Stimulated activated CD4-positive, alpha-beta T cell treated with anti-CD3 and anti-CD28 coated beads, TNF-alpha, amount 100 ng/mL, for 4 hours (primary cell): ENCODE measurements around the gene WIPF3.

Source experiments
- DNase-seq, 3 experiments: peaks; one replicate each; pipeline ENCODE4 v3.0.0-alpha.2; 2020; ENCODE audit warnings: low read depth in 3 of 3

WIPF3 gene

DNA sequence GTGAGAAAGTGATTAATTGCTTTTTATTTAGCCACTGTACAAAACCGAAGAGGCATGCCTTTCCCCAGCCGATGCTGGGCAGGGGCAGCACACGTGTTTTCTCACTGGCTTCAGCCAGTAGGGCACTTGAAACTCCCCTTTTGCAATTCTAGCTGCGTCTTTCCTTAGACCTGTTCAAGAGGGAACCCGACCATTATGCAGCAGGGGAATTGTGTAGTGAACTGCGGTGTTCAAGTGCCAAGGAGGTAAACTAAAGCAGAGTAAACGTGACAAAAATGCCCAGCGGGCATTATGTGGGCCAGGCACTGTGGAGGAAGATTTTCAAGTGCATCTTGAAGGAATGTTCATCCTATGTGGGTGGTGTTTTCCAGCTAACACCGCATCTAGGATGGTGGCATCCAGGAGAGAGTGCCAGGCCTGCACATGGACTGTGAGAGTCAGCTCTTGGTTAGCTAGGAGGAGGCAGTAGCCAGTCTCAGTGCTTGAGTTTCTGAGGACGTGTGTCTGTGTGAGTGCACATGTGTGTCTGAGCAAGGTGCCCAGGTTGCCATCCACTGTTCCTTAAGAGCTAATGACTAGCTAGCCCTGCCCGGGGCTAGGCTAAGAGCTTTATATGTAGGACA is 3.3 kb downstream of the WIPF3 start:
- DNase-seq, result no peak

DNA sequence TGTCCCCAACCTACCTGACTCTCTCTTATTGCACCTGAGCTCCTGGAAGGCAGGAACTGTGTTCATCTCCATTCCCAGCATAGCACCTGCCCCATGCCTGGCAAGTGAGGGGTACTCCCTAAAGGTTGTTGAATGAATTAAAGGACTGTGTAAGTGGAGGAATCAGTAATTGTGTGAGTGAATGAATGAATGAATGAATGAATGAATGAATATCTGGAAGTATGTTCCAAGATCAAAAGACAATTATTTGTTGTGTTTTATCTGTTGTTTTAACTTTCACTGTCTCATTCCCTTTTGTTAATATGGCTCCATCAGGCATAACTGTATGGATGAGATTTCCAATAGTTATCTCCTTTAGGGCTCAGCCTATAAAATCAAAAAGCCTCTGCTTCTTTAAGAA is 4.0 kb downstream of the WIPF3 start:
- no peak for DNase-seq

DNA sequence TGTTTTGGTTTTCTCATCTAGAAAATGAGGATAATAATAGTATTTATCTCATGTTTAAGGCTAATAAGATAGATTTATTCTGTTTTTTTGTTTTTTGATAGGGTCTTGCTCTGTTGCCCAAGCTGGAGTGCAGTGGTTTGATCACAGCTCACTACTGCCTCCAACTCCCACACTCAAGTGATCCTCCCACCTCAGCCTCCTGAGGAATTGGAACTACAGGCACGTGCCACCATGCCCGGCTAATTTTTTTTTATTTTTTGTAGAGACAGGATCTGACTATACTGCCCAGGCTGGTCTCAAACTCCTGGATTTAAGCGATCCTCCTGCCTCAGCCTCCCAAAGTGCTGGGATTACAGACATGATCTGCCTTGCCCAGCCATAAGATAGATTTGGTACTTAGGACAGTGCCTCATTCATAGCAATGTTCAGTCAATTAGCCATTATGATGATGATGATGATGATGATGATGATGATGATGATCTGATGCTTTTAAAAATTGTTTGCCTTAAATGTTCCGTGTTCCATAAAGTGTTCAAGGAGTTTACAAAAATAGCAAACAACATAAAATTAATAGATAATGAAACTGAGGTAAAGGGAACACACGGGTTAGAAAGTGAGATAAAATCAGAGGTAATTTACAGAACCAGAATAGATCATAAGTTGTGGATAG is 4.6 kb downstream of the WIPF3 start:
- DNase-seq, result no peak

DNA sequence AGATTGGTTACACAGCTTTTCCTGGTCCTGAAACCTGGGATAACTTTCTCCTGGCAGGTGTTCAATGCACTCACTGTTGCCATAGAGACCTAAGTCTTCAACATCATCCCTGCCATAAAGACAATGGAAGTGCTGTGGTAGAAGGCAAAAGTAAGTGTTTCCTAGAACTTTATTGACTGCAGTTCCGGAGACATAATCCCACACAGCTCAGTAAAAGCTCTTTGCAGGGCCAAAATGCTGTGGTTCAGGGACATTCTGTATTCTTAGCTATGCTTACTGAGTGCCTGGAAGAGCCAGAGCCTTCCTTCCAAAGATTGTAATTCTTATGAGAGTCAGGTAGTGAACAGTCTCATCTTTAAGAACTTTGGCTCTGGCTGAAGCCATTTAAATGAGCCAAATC is 5.3 kb downstream of the WIPF3 start:
- no peak for DNase-seq

DNA sequence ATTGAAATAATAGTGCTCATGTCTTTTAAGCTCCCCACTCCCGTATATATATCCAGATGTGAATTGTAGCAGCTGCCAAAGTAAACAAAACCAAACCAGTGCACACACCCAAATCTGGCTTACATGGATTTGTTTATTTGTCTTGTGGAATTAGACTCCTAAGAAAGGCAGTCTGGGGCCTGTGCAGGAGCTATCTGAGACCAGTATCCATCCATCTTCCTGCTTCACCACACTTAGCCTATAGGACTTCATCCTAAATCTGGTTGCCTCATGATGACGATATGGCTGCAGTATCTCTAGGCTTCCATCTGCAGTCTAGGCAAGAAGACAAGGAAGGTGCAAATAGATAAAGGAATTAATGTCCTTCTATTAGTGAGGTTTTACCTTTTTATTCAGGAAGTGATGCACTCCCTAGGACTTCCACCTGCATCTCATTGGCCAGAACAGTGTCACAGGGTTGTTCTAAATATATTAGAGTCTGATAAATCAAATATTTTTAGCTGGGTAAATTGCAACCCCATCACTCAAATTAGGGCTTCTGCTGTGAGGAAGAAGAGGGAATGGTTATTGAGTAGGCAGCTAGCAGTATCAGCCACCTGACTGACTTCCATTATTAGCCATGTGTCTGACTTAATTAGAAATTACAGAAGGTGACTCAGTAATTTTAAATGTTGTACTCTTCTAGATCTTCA is 6.0 kb downstream of the WIPF3 start:
- no peak for DNase-seq

DNA sequence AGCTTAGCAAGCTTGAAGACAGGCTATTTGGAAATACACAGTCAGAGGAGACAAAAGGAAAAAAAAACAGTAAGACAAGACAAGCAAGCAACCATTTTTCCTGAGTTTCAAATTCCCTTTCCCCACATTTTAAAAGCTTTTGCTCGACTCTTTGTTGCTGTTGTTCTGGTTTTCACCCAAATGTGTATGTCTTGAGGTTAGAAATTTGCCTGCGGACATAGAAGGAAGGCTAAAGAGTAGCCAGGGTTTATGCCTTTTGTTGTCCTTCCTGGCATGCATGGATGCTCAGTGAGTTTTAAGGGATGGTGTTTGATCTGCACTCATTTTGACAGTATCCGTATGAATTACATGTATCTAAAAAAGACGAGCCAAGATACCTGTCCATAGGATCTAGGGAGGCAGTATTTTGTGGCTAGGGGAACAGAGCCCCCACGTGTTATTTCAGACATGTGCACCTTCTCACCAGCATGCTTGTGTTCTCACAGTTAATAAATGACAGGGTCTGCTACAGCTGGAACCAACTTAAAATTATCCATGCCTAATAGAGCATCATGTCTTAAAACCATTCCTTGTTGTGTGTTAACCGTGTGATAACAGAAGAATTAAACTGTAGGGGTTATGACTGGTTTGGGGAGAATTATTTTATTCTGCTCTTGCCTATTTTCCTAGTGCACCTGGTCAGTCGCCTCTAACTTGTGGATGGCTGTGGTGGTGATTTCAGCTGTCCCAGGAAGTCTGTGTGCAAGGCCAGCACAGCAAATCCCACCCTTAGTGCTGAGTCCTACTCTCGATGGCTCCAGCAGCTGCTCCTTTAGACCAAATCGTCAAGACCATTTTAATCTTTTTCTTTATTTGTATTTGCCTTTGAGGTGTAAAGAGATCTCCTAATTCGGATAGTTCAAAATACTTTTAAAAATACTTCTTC is 9.1 kb downstream of the WIPF3 start:
- no peak for DNase-seq

DNA sequence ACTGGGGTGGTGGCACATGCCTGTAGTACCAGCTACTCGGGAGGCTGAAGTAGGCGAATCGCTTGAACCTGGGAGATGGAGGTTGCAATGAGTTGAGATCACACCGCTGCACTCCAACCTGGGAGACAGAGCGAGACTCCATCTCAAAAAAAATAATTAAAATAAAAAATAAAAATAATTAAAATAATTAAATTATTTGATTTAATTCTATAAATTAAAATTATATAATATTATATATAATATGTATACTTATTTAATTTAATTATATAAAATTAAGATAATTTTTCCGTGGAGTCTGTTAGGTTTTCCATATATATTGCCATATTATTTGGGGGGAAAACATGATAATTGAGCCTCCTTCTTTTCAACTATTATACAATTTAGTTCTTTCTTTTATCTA is 12.0 kb downstream of the WIPF3 start:
- no peak for DNase-seq

DNA sequence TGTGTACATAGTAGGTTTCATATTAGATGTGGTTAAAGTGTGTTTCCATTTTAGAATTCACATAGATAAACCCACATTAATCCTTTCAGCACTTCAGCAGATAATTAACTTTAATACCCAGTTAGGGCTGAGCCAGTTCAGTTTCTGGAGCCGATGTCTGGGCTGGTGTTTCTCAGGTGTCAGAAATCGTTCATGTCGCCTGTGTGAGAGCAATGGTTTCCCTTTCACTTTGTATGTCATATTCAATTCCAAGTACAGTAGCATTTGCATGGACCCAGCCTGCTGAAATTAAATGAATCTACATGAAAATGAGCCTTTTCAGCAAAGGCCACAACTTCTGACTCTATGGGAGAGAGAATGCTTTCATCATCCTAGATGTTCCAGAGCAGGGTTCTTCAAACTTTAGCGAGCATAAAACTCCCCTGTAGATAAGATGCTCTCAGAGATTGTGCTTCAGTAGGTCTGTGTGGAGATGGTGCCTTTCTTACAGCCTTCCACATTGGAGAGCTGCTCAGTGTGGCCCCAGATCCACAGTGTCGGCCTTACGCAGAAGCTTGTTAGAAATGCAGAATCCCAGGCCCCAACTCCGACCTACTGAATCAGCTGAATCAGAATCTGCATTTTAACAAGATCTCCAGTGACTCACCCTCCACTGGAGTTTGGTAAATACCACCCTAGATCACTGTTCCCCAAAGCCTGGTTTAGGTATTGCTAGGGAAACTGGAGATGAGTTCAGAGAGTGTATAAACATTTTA is 19.6 kb downstream of the WIPF3 start:
- no peak for DNase-seq

DNA sequence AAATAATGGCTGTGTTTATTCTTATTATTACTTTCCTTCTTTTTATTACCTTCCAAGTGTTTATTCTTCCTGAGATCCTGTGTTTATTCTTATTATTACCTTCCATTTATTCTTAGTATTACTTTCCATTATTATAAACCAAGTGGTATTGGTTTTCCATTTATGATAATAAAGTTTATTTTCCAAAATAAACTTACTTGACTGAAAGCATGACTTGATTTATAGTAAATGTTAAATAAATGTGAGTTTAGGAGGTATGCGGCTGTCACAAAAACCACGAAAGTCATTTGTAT is 20.2 kb downstream of the WIPF3 start:
- DNase-seq, result no peak

DNA sequence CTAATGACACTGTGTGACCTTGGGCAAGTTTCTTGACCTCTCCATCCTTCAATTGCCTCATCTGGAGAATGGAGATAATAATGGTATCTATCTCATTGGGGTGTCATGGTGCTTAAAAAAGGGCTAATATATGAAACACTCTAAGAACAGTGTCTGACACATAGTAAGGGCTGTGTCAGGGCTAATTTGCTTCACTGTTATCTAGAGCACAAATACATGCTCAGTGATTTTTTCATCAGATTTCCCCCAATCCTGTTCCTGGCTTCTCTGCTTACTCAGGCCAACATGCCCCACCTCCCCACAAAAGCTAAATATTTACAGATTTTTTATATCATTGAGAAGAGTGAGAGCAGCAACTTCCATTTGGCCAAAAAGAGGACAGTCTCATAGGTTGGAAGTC is 20.6 kb downstream of the WIPF3 start:
- DNase-seq, result no peak

DNA sequence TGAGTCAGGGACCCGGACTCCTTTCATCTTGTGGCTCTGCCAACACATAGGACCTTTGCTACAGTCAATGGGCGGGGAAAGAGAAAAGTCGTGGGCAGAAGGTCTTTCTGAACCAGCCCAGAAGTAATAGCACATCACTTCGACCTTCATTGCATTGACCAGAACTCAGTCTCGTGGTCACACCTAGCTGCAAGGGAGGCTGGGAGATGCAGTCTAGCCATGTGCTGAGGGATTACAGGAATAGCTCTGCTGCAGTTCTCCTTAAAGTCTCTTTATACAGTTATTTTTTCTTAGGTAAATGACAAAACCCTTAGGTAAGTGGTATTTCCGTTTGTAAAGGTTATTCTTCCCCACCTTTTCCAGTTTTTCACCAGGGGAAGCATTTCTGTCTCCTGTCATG is 25.4 kb downstream of the WIPF3 start:
- DNase-seq, result no peak

DNA sequence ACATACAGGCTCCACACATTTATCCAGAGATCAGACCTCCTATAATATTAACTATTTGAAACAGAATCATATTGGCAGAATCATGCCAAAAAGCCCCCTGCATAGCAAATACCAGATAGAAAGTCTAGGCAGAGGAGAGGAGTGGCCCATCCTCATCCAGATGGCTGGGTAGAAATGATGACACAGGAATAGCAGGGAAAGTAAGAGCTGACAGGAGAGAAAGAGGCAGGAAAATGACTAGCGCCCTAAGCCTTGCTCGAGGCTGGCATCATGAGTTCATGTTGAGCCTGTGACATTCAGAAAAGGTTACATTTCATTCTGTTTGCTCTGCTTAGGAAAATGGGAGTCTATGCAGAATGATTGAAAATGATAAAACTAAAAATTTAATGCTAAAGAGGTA is 27.6 kb downstream of the WIPF3 start:
- no peak for DNase-seq

DNA sequence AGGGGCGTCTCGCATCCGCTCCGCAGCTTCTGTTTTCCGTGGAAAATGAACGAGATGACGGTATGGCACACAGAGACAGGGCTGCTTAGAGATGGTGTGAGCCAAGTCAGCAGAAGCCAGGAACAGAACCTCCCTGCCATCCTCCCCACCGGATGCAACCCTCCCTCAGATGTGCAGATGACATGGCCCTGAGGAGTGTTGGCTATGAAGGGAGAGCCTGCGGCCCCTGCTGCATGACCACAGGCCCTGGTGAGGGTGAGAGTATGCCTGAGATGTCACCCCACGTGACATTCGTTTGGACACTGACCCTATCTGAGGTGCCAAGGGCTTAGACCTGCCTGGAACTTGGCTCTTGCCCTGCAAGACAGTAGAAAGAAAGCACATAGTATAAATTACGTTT is 29.4 kb downstream of the WIPF3 start:
- DNase-seq, result no peak

DNA sequence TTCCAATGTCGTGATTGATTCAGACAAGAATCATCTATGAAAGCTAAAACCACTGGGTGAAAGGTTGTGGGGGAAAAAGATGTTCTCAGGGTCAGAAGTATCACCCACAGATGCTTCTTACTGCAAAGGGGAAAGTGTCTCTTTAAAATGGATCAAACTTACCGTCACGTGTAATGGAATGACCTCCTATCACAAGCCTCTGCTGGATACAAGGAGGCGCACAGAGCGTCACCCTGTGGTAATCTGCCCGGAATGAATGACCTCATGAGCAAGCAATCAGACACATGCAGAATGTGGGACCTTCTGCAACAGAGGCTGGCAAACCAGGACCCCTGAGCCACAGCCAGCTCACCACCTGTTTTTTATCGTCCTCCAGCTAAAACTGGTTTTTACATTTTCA is 33.0 kb downstream of the WIPF3 start:
- no peak for DNase-seq

DNA sequence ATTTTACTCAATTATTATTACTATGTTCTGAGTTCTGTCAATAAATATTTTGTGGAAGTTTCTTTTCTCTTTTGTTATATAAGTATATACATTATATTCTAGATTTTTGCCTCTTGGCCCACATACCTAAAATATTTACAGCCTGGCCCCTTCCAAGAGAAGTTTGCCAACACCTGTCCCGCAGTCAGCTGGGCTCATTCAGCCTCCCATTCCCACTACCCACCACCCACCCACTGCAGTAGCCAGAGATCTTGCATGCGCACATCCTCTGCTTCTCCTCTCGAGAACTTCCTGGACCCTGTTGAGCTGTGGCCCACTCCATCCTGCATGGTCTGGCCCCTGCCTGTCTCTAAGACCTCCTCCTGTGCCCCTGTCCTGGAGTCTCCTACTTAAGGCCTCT is 33.6 kb downstream of the WIPF3 start:
- no peak for DNase-seq

DNA sequence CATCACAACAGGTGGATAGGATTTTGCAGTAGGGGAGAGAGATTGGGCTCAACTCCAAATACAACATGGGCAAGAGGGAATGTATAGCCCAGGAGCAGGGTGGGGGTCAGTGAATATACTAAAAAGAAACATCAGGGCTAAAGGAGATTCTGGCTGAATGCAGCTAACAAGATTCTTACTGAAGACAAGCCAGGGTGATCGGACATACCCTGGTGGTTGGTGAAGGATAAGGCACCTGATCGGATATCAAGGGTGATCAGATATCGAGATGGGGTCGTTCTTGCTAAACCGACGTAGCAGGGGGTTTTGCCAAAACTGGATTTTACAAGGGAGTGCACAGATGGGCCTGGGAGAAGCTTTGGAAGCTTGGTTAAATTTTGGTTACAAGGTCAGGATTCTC is 34.4 kb downstream of the WIPF3 start:
- DNase-seq, result no peak

DNA sequence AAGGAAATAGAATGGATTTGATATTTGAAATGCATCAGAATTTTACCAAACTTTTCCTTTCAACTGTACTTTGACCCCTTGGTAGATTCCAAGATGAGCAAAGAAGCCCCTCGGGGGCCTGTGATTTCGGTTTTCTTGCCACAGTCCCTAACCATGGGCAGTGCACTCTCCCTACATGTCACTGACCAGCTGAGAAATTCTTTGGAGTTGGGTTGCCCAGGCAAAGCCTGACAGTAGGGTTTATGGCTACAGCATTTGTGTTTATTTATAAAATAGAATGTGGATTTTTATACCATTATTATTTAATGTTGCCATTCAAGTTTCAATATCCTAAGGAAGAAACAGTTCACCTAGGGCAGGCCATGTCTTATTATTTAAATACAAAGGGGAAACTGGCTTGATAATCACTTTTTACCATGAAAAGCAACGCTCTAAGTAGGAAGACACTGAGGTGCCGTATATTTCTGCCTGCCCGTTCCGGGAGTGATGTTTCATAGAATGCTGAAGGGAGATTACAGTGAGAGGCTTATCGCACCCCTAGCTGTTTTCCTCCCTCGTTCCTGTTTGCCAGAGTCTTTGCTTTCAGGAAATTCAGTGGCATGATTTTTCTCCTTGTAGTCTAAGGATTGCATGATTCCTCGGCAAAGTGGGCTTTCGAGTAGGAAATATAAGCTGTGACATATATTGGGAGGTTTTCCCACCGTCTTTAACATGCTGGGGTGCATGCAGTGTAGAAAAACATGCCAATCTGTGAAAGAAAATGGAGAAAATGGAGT is 35.8 kb downstream of the WIPF3 start:
- no peak for DNase-seq

DNA sequence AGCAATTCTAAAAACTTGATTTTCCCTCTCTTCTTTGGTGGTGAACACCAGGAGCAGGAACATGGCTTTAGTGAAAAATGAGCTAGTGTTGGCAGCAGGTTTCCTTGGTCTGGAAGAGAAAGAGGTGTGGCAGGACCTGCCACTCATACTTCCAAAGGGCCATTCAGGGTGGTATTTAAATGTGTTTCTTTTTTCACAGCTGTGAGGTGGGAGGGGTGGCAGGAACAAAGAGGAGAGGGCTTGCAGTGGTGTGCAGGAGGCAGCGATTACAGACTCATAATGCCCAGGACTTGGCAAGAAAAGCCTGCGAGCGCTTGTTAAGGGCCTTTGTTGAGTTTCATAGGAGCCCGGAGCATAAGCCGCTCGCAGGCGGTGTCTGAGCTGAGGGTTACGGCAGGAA is 36.8 kb downstream of the WIPF3 start:
- DNase-seq, result no peak

DNA sequence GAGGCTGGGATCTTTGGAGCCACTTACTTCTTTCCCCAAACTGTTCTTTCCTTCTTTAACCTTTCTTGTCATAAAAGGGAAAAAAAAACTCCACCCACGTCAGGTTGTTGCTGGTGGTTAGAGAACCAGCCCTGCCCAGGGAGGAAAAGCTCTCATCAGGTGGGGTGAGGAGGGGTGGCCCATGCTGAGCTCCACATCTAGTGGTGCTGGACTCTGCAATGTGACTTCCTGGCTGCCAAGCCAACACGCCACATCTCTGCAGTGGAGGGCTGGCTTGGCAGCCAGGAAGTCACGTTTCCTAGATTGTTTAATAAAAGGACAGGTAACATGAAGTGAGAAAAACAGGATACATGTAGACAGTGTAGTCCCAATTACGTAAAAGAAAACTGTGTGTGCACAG is 37.4 kb downstream of the WIPF3 start:
- DNase-seq, result no peak

DNA sequence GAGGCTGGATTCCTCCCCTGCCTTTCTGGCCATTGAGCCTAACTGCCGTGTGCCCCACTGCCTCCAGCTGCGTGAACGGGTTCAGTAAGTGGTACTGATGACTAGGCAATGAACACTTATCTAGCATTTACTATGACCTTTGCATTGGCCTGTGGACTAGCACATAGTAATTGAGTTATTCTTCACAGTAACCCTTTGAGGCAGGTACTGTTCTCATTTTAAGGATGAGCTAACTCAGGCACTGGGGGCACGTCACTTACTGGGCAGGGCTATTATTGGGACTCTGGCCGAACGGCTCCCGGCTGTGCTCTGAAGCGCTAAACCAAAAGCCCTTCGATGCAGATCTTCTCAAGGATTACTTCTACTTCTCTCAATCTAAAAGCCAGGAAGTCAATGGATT is 38.3 kb downstream of the WIPF3 start:
- DNase-seq, result no peak

DNA sequence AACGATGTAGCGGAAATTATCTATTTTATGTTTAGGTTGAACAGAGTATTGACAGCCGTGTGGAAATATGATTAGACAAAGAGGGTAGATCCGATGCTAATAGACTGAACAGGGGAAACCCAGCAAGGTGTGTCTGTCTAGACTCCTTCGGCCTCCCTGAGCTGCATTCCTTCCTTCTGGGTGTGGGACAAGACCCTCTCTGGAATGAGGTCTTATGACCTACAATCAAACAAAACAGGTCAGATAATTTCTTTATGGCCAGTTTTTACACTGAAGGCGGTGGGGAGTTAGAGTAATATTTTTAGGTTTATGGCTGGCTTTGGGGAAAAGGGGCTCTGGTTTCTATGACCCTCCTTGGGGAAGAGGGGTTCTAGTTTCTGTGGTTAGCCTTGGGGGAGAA is 41.2 kb downstream of the WIPF3 start:
- DNase-seq, result no peak
